ENCODE results near the gene HOXB4. TPM values are rescaled to one million over a fixed set of nuclear protein-coding genes. Genes with fewer than 3 reads are reported as not detected.
A peak's percentile ranks its signal among the peaks of the same experiment; 100 is the strongest.

HOXB4 gene
- total and polyA plus RNA-seq, 2 of the 4 experiments (the other 2 are of a cell fraction): 2.0 to 8.5 TPM

DNA sequence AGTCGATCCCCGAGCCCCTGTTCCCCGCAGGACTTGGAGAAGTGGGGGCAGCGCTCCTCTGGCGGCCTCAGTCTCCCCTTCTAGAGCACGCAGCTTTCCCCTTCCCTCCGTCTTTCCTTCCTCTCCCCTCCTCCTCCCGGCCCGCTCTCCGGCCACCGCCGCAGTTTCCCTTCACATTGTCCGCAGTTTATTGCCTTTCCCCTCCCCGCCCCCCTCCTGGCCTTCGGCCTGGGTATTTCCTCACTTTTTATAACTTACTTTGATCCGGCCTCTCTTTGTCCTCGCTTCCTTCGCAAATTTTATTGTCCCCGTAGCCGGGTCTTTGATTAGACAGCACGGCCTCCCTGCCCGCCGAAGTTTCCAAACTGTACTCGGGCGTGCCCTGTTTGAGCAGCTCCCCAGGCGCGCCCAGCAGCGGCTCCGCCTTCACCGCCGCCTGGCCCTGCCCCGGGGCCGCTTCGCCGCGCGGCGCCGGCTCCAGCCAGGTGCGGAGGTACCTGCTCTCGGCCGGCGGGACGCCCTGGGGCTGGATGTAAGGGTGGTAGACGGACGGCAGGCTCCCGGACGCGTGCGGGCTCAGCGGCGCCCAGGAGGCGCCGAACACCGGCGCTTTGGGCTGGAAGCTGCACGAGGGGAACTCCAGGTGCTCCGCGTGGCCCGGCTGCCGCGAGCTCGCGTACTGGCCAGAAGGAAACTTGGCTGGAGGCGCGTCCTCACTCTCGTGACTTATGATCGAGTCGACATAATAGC lies 47.5 kb upstream of the HOXB4 start:
- Histone ChIP-seq H3K9me1 (ENCODE audit: insufficient read depth, low read length) (no peaks in the 10 kb centered on the region; the same call in 1 of the 2 replicates), H3K27me3 (ENCODE audit: control insufficient read depth, insufficient read depth, low read length) (peaks cover 98% of the 10 kb centered on the region), H3K9me3 (ENCODE audit: control insufficient read depth, insufficient read depth, low read length) (peaks cover 23% of the 10 kb centered on the region), H3K56ac (ENCODE audit: extremely low read depth, insufficient read depth, low read length) (no peak overlapping the region), H2BK15ac (ENCODE audit: low read depth, low read length) (no peak overlapping the region), H3K4me2 (ENCODE audit: low read depth, low read length) (peak overlapping the region; percentile 91), H3K79me1 (ENCODE audit: low read depth in 1 of 2, low read length in 2 of 2) (no peaks in the 10 kb centered on the region), H3K4me3 (ENCODE audit: insufficient read depth, low read depth, low read length) (peak overlapping the region; percentile 38), H4K91ac (ENCODE audit: insufficient read depth, low read depth, low read length) (no peak overlapping the region), H4K20me1 (ENCODE audit: insufficient read depth, low read length) (peaks cover 12% of the 10 kb centered on the region; the same call in 1 of the 2 replicates), H4K8ac (ENCODE audit: low read depth in 2 of 2, low read length in 2 of 2) (no peak overlapping the region), H3K14ac (replicated peaks; ENCODE audit: low read depth, low read length) (no peak overlapping the region), H3K9ac (ENCODE audit: low read depth, low read length) (no peak overlapping the region), H3K27ac (ENCODE audit: insufficient read depth, low read length) (no peak overlapping the region), H3K4ac (ENCODE audit: low read depth, low read length) (no peak overlapping the region), H3K36me3 (ENCODE audit: control insufficient read depth, insufficient read depth, low read length) (no peaks in the 10 kb centered on the region), H4K5ac (ENCODE audit: low read depth, low read length) (no peak overlapping the region), H3K18ac (ENCODE audit: low read depth, low read length) (no peak overlapping the region), H3K4me1 (ENCODE audit: control insufficient read depth, insufficient read depth, low read length) (no peaks in the 10 kb centered on the region; the same call in 1 of the 2 replicates), H2BK20ac (ENCODE audit: low read depth, low read length) (no peak overlapping the region), H3K23ac (ENCODE audit: low read depth, low read length) (no peak overlapping the region), H2AK5ac (ENCODE audit: low read depth, low read length) (no peak overlapping the region), H2BK5ac (ENCODE audit: low read depth, low read length, poor library complexity, severe bottlenecking) (no peak overlapping the region), H2AK9ac (replicated peaks; ENCODE audit: low read depth, low read length, poor library complexity) (no peak overlapping the region), H2AFZ (replicated peaks; ENCODE audit: low read length, poor library complexity) (peak overlapping the region; percentile 64), H2BK120ac (ENCODE audit: low read depth, low read length) (no peak overlapping the region)
- WGBS, 2 experiments (ENCODE audit: extremely low coverage in 2 of 2, insufficient read length in 1 of 2): 1% methylated on average over 34 of the region's 69 CpGs; no CpG with 5 or more reads in 1 of the 2 experiments
- DNase-seq (peak; percentile 12), ATAC-seq (ENCODE audit: low read depth) (peak; percentile 41)
- in situ Hi-C loops (cut with MboI; ENCODE audit: low sequenced_read_pairs) (loop anchor here (10.0 kb wide), 1 partner anchor 461 kb away; no protein-coding TSS in a partner anchor), dilution Hi-C loops (cut with HindIII; ENCODE audit: low sequenced_read_pairs, unreplicated experiment) (no loop called here), intact Hi-C loops (cut with micrococcal nuclease) (no loop called here)
- ChIA-PET POLR2A (ENCODE audit: unreplicated experiment) (interaction anchor here (0.7 kb wide), 1 partner anchor 38 kb away, joined by 3 read pairs; no protein-coding TSS in a partner anchor), CTCF (interaction anchor here (0.9 kb wide), 1 partner anchor 289 kb away, joined by 3 read pairs; no protein-coding TSS in a partner anchor)
- BruUV-seq (replicated peaks): no TSS peak
- TF ChIP-seq FOS (IDR thresholded peaks at IDR 0.05; ENCODE audit: low read depth, low read length) (no peak), SMC3 (IDR thresholded peaks at IDR 0.05; ENCODE audit: low read depth, low read length) (no peak), CTCF (conservative IDR thresholded peaks at IDR 0.05; ENCODE audit: low read depth, low read length) (no peak), RAD21 (IDR thresholded peaks at IDR 0.05; ENCODE audit: low read length) (no peak), RFX5 (IDR thresholded peaks at IDR 0.05; ENCODE audit: low read depth, low read length) (no peak), MAFK (IDR thresholded peaks at IDR 0.05; ENCODE audit: low read depth, low read length) (no peak), BHLHE40 (IDR thresholded peaks at IDR 0.05; ENCODE audit: low read depth, low read length) (no peak), NFE2L2 (IDR thresholded peaks at IDR 0.05; ENCODE audit: low read depth, low read length) (no peak), CEBPB (IDR thresholded peaks at IDR 0.05; ENCODE audit: low read depth, low read length) (no peak), MAZ (IDR thresholded peaks at IDR 0.05; ENCODE audit: borderline replicate concordance, low read depth, low read length) (no peak), RCOR1 (IDR thresholded peaks at IDR 0.05; ENCODE audit: insufficient replicate concordance, low read length) (no peak), MXI1 (IDR thresholded peaks at IDR 0.05; ENCODE audit: borderline replicate concordance, low read depth, low read length) (no peak), POLR2A (IDR thresholded peaks at IDR 0.05; ENCODE audit: low read depth, low read length) (no peak)
- TF ChIP-seq, protein P1, sequence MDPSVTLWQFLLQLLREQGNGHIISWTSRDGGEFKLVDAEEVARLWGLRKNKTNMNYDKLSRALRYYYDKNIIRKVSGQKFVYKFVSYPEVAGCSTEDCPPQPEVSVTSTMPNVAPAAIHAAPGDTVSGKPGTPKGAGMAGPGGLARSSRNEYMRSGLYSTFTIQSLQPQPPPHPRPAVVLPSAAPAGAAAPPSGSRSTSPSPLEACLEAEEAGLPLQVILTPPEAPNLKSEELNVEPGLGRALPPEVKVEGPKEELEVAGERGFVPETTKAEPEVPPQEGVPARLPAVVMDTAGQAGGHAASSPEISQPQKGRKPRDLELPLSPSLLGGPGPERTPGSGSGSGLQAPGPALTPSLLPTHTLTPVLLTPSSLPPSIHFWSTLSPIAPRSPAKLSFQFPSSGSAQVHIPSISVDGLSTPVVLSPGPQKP (IDR thresholded peaks at IDR 0.05; ENCODE audit: borderline replicate concordance, low read depth, low read length): no peak
- TF ChIP-seq, protein P2, sequence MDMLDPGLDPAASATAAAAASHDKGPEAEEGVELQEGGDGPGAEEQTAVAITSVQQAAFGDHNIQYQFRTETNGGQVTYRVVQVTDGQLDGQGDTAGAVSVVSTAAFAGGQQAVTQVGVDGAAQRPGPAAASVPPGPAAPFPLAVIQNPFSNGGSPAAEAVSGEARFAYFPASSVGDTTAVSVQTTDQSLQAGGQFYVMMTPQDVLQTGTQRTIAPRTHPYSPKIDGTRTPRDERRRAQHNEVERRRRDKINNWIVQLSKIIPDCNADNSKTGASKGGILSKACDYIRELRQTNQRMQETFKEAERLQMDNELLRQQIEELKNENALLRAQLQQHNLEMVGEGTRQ (IDR thresholded peaks at IDR 0.05; ENCODE audit: low read depth, low read length): no peak
